Panc1 (cell line): ENCODE results near the gene TACC2. TPM values are rescaled to one million over a fixed set of nuclear protein-coding genes. Genes with fewer than 3 reads are reported as not detected.
A peak's percentile ranks its signal among the peaks of the same experiment; 100 is the strongest.

ENCODE experiments used
- ATAC-seq: fragments of 200-7000 bp; cut with Tn5 transposase; 2 replicates; pipeline ENCODE4 v1.9.1; 2020; ENCODE audit warnings: mild to moderate bottlenecking, moderate library complexity
- BruUV-seq: library from RNA; stranded (reverse); fragments of 400-500 nt; replicated peaks from 2 replicates; lab custom pipeline; 2021; lab: Mats Ljungman, UMichigan
- CTCF ChIA-PET: fragments of 300-600 bp; sonication (Branson Sonifier 250); formaldehyde crosslinking; loops from one replicate; lab custom pipeline; 2022; ENCODE audit warnings: antibody characterized with exemption; lab: Charles Lee
- POLR2A ChIA-PET: fragments of 300-600 bp; sonication (Branson Sonifier 250); formaldehyde crosslinking; loops from one replicate; lab custom pipeline; 2022; ENCODE audit warnings: antibody characterized with exemption; lab: Charles Lee
- DNase-seq: peaks from one replicate; pipeline ENCODE4 v3.0.0-alpha.2; 2010; ENCODE audit warnings: low read depth, low spot score
- H3K27ac ChIP-seq: 2 replicates; pipeline ENCODE4 v1.5.1; 2011; ENCODE audit warnings: mild to moderate bottlenecking, low read length, inconsistent platforms
- H3K27me3 ChIP-seq: fragments of 200-500 bp; sonication (Bioruptor generic); 2 replicates; pipeline ENCODE4 v1.6.0; 2014; ENCODE audit warnings: low read length, inconsistent platforms; ENCODE audit not compliant: control insufficient read depth, insufficient read depth
- H3K36me3 ChIP-seq: fragments of 200-500 bp; sonication (Bioruptor generic); 2 replicates; pipeline ENCODE4 v1.5.1; 2014; ENCODE audit warnings: inconsistent platforms, mild to moderate bottlenecking, low read length, moderate library complexity; ENCODE audit not compliant: control insufficient read depth, insufficient read depth
- H3K4me1 ChIP-seq: 2 replicates; pipeline ENCODE4 v1.5.1; 2011; ENCODE audit warnings: inconsistent platforms, mild to moderate bottlenecking, low read length, moderate library complexity; ENCODE audit not compliant: control insufficient read depth, insufficient read depth
- H3K4me3 ChIP-seq, 2 experiments: 2 replicates each; pipeline ENCODE4 v1.5.1; 2011 to 2012; ENCODE audit warnings: low read depth in 2 of 2, low read length in 2 of 2, mild to moderate bottlenecking in 2 of 2, inconsistent platforms in 1 of 2, moderate library complexity in 1 of 2
- H3K9me3 ChIP-seq: fragments of 200-500 bp; sonication (Bioruptor generic); 2 replicates; pipeline ENCODE4 v1.5.1; 2014; ENCODE audit warnings: low read depth, mild to moderate bottlenecking, inconsistent platforms, low read length, moderate library complexity; ENCODE audit not compliant: control insufficient read depth, insufficient read depth
- POLR2AphosphoS5 ChIP-seq: IDR thresholded peaks from 2 replicates; pipeline ENCODE4 v1.6.1; 2012; ENCODE audit warnings: mild to moderate bottlenecking, low read depth, low read length, moderate library complexity
- SIN3A ChIP-seq: IDR thresholded peaks from 2 replicates; pipeline ENCODE4 v1.6.1; 2012; ENCODE audit warnings: low read depth, mild to moderate bottlenecking, low read length, moderate library complexity, borderline replicate concordance; ENCODE audit not compliant: insufficient read depth
- TCF7L2 ChIP-seq: IDR thresholded peaks from 2 replicates; pipeline ENCODE4 v1.6.1; 2011; ENCODE audit warnings: mild to moderate bottlenecking, low read depth, low read length, inconsistent platforms
- in situ Hi-C: cut with HindIII; loops from 2 replicates; pipeline ENCODE4 v1.10.0; 2016; ENCODE audit warnings: low sequenced_read_pairs, low pct_unique_long_range_greater_than_20kb
- intact Hi-C: fragments of 100-400 bp; cut with micrococcal nuclease; formaldehyde crosslinking; loops from one replicate; pipeline ENCODE4 v1.10.0; 2022; ENCODE audit not compliant: unreplicated experiment
- total RNA-seq: library from RNA; stranded (reverse); gene quantifications from one replicate; pipeline ENCODE4 v1.2.1, GENCODE V29; 2021; ENCODE audit not compliant: unreplicated experiment
- TF ChIP-seq, protein P1 (sequence below), 2 experiments: IDR thresholded peaks; 2 replicates each; pipeline ENCODE4 v1.6.1; 2011 to 2012; ENCODE audit warnings: low read depth in 2 of 2, control low read depth in 1 of 2, low read length in 1 of 2, mild to moderate bottlenecking in 1 of 2, moderate library complexity in 1 of 2; ENCODE audit not compliant: insufficient read depth in 1 of 2
- TF ChIP-seq, protein P2 (sequence below): fragments of 450-650 bp; IDR thresholded peaks from 2 replicates; pipeline ENCODE4 v1.5.1; 2017; ENCODE audit warnings: mild to moderate bottlenecking

Gene TACC2
- total RNA-seq, 1 experiment from 2014 or later = 133 TPM

DNA sequence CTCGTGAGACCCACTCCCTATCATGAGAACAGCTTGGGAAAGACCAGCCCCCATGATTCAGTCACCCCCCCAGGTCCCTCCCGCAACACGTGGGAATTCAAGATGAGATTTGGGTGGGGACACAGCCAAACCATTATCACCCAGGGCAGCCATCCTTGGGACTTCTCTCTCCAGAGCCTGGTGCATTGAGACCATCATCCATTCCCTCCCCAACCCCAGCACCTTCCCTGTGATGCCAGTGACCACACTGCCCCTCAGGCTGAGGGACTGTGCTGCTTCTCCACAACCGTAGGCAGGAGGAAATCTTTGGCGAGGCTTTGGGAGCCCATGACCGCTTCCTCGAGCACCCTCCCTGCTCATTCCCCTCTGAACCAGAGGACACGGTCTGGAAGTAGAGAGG, 64.4 kb downstream of the TACC2 start:
- no peaks in the 10 kb centered on the region for H3K9me3 ChIP-seq
- BruUV-seq = no TSS peak
- H3K36me3 ChIP-seq = no peaks in the 10 kb centered on the region
- H3K4me3 ChIP-seq = no peak overlapping the region
- no peak for ATAC-seq
- peak overlapping the region; percentile 65; the same call in 1 of the 2 replicates for H3K27ac ChIP-seq
- intact Hi-C loops (loop anchor here (5.0 kb wide), 1 partner anchor 59 kb away; no protein-coding TSS in a partner anchor), in situ Hi-C loops (no loop called here)
- no peak for TF ChIP-seq TCF7L2
- TF ChIP-seq POLR2AphosphoS5 = no peak
- no peak for TF ChIP-seq SIN3A
- TF ChIP-seq, protein P1, sequence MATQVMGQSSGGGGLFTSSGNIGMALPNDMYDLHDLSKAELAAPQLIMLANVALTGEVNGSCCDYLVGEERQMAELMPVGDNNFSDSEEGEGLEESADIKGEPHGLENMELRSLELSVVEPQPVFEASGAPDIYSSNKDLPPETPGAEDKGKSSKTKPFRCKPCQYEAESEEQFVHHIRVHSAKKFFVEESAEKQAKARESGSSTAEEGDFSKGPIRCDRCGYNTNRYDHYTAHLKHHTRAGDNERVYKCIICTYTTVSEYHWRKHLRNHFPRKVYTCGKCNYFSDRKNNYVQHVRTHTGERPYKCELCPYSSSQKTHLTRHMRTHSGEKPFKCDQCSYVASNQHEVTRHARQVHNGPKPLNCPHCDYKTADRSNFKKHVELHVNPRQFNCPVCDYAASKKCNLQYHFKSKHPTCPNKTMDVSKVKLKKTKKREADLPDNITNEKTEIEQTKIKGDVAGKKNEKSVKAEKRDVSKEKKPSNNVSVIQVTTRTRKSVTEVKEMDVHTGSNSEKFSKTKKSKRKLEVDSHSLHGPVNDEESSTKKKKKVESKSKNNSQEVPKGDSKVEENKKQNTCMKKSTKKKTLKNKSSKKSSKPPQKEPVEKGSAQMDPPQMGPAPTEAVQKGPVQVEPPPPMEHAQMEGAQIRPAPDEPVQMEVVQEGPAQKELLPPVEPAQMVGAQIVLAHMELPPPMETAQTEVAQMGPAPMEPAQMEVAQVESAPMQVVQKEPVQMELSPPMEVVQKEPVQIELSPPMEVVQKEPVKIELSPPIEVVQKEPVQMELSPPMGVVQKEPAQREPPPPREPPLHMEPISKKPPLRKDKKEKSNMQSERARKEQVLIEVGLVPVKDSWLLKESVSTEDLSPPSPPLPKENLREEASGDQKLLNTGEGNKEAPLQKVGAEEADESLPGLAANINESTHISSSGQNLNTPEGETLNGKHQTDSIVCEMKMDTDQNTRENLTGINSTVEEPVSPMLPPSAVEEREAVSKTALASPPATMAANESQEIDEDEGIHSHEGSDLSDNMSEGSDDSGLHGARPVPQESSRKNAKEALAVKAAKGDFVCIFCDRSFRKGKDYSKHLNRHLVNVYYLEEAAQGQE (IDR thresholded peaks at IDR 0.05; ENCODE audit: insufficient read depth in 1 of 2, low read depth in 2 of 2, low read length in 1 of 2) = no peak
- ChIA-PET CTCF (no interaction called here), POLR2A (no interaction called here)
- H3K27me3 ChIP-seq = no peaks in the 10 kb centered on the region
- no peak for DNase-seq
- peaks cover 18% of the 10 kb centered on the region for H3K4me1 ChIP-seq

DNA sequence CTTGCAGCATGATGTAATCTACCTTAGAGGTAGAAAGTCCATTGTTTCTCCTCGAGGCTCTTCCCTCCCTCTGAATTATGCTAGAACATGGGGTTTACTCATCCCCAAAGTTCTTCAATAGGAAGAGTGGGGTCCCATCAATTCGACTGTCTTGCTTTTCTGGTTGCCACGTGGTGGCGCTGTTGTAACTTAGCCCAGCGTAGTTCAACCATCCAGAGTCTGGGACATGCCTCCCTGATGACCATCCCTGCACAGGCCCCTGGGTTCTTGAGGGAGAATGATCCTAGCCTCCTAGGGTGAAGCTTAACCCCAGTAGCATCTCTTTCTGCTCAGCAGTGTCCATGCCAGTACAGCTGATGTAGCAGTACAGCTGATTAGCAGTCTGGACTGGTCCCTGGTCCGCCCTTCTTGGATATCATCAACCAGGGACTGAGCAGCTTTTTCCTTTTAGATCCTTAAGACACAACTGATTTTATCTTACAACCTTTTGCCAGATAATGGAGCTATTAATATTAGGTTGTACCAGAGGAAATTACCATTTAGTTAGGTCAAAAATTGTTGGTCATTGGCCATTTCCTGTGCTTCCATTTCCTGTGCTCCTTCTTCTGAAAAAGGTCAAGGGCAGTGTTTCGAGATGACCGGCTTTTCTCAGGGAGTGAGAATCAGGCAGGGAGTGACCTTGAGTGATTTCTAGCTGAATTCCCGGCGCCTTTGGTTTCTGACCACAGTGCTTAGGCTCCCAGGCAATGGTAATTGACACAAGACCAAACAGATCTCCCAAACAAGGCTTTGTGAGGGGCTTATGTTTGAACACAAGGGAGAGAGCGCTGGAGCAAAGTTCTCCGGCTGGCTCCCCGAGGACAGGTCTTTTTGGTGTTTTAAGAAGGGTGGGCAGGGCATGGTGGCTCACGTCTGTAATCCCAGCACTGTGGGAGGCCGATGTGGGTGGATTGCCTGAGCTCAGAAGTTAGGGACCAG, 65.4 kb downstream of the TACC2 start:
- ChIA-PET CTCF (interaction anchor here (0.9 to 1.6 kb wide), 4 partner anchors 9 to 86 kb away, joined by 3 to 7 read pairs (median 4); no protein-coding TSS in a partner anchor), POLR2A (interaction anchor here (0.5 to 0.8 kb wide), 2 partner anchors 59 to 62 kb away, joined by 3 read pairs; no protein-coding TSS in a partner anchor)
- Histone ChIP-seq H3K9me3 (no peaks in the 10 kb centered on the region), H3K4me3 (no peak overlapping the region), H3K36me3 (no peaks in the 10 kb centered on the region), H3K27ac (peak overlapping the region; percentile 65), H3K4me1 (peaks cover 18% of the 10 kb centered on the region), H3K27me3 (no peaks in the 10 kb centered on the region)
- in situ Hi-C loops (no loop called here), intact Hi-C loops (loop anchor here (5.0 kb wide), 1 partner anchor 58 kb away; no protein-coding TSS in a partner anchor)
- no peak for DNase-seq
- TF ChIP-seq TCF7L2 = no peak
- TF ChIP-seq, protein P2, sequence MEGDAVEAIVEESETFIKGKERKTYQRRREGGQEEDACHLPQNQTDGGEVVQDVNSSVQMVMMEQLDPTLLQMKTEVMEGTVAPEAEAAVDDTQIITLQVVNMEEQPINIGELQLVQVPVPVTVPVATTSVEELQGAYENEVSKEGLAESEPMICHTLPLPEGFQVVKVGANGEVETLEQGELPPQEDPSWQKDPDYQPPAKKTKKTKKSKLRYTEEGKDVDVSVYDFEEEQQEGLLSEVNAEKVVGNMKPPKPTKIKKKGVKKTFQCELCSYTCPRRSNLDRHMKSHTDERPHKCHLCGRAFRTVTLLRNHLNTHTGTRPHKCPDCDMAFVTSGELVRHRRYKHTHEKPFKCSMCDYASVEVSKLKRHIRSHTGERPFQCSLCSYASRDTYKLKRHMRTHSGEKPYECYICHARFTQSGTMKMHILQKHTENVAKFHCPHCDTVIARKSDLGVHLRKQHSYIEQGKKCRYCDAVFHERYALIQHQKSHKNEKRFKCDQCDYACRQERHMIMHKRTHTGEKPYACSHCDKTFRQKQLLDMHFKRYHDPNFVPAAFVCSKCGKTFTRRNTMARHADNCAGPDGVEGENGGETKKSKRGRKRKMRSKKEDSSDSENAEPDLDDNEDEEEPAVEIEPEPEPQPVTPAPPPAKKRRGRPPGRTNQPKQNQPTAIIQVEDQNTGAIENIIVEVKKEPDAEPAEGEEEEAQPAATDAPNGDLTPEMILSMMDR = no peak; the same call in 1 of the 2 replicates
- peak; percentile 64 for ATAC-seq
- no TSS peak for BruUV-seq
